ENCODE results near the gene PXYLP1. TPM values are rescaled to one million over a fixed set of nuclear protein-coding genes. Genes with fewer than 3 reads are reported as not detected.

The PXYLP1 gene
- total RNA-seq, 1 donor from 2014 or later: 0.34 TPM

DNA sequence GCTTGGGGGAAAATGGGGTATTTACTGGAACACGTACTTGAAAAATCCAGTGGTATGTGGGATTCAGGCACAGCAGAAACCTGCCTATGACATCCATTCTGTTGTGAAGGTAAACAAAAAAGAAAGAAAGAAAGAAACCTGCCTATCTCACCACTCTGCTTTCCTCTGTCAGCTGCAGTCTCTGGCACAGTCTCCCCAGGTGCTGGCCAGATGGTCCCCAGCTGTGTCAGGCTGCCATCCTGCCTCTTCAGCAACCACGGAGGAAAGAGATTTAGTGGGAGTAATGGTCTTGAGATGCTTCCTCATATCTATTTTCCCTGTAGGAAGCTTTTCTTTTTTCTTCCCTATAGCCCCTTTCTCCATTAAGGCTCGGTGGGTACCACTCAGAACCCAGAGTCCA, 2.5 kb upstream of the PXYLP1 start:
- no peak for DNase-seq

GRCh38 chr3:141230293-141230692, 1.3 kb upstream of the PXYLP1 start:
- DNase-seq: no peak

GRCh38 chr3:141231952-141232823, 563 bp downstream of the PXYLP1 start:
- peak; percentile 7 for DNase-seq

GRCh38 chr3:141233457-141234161, 2.0 kb downstream of the PXYLP1 start:
- no peak for DNase-seq

DNA sequence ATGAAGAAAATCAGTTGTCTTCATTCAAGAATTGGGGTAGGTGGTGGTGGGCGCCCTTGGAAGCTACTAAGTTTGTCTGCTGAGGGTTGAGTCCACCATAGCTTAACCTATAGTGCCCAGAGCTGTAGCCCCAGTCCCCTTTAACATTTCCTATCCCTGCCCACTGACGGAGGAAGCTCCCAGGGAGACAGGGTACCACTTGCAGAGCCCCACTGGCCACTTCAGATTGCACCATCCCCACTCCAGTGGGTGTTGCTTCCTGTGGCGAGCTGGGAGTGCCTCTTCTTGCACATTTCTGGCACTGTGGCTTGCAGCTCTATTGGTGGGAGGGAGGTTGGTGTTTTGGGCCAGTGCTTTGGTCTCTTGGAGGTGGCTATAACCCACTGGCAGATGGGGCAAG, 2.7 kb downstream of the PXYLP1 start:
- no peak for DNase-seq

DNA sequence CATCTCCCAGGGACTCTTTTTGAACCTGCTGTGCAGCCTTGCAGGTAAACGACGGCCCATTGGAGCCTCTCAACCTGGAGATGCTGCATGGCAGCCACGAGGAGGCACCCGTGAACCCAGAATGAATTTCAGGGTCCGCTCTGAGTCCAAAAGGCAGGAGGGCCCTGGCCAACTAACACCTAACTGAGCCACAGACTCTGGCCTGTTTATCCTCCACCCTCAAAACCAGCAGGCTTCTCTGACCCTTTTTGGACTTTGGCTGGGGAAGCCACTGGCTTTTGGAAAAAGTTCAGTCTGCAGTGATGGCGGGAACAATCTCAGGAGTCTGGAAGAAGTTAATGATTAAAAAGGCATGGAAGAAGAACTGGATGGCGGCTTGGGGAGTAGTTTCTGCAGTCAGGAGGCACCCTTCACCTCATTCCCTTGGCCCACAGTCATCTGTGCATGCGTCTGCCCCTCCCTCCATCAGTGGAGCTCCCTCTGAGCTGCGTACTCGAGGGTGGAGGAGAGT, 4.1 kb downstream of the PXYLP1 start:
- no peak for DNase-seq

DNA sequence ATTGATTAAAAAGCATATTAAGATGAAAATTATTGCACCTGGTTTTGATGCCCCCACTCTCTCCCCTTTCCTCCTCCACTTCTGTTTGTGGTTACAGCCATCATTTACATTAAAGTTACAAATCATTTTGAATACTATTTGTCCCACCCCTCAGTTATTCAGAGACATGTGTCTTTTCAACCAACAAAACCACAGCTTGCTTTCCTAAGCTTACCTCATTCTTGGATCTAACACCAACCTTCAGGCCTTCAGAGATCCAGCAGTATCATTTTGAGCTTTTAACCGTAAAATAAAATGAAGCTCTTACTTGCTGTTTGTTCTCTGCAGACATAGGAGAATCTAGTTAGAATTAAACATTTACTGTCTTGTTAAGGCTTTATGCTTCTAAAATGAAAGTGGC, 4.7 kb downstream of the PXYLP1 start:
- DNase-seq: no peak

GRCh38 chr3:141237701-141238521, 6.3 kb downstream of the PXYLP1 start:
- no peak for DNase-seq

DNA sequence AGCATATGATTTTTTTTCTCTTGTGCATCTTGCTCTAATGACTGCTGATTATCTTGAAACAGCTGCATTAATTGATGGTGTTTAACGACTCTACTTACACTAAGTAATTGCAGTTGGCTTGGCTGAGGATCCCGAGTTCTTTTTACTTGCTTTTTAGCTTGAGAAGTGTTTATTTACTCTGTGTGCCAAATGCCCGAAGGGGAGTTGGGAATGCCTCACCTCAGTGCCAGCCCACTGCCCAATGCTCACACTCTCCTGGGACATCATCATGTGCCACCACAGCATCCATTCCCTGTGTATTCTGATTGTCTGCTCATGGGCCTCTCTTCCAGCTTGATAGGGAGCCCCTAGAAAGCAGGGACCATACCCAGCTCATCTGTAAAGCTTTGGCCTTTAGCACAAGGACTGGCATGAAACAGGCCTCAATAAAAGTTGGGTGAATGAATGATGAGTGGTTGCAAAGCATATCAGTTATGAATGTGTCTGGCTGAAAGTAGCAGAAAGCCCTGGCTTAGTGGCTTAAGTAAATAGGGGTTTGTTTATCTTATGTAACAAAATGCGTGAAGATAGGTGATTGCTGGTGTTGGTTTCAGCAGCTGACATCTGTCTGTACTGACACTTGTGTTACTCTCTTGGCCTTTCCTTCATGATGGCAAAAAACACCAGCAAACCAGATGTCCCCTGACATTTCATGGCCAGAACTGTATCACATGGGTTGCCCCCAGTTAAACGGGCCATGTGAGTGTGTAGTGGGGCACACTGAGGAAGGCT, 8.1 kb downstream of the PXYLP1 start:
- DNase-seq: no peak

DNA sequence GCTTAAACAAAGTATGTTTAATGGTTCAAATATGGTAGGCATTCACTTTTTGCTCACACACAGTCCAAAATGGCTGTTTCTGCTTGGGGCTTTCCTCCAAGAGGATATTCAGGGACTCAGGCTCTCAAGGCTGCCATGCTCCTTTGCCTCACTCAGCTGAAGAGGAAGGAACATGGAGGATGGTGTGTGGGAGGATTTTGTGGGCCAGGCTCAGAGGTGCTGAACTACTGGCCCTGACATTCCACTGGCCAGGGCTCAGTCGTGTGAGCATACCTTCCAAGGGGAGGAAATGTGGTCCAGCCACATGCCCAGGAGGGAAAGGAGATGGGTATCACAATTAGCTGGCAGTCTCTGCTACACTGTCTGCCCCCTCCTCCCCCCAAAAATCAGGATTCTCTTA, 8.7 kb downstream of the PXYLP1 start:
- no peak for DNase-seq

GRCh38 chr3:141240687-141241615, 9.3 kb downstream of the PXYLP1 start:
- DNase-seq: no peak

DNA sequence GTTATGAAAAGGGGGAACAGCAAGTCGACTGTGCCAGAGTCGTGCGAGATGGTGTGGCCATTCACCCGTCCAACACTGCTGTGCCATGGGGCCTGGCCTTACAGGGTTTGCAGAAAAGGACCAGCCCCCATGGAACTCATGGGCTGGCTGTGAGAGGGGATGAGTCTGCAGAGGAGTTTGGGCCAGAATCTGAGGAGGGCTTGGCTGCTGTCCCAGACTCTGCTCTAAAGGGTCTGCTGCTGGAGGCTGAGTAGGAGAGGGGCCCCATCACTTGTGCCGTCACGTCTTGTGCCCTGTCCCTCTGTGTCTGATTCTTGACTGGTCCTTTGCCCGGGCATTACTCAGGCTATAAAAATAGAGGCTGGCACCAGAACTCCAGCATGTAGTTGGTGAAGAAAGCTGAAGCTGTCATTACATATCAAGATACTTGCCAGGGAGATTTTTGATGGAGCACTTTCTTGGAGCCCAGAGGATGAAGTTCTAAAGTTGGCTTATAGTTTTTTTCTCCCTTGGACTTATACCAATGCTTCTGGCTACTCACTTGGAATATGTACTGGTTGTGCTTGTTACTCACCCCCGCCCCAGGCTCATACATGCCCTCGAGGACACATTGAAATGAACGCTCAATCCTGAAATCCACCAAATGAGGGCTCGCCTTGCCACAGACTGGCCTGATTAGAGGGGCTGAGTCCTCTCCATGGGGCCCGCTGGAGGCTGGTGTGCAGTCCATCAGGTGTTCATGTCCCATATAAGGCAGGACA, 10.2 kb downstream of the PXYLP1 start:
- no peak for DNase-seq

GRCh38 chr3:141242377-141243092, 10.9 kb downstream of the PXYLP1 start:
- DNase-seq: no peak

- no peak for DNase-seq
Observed at GRCh38 chr3:141243271-141243707, 11.7 kb downstream of the PXYLP1 start.

DNA sequence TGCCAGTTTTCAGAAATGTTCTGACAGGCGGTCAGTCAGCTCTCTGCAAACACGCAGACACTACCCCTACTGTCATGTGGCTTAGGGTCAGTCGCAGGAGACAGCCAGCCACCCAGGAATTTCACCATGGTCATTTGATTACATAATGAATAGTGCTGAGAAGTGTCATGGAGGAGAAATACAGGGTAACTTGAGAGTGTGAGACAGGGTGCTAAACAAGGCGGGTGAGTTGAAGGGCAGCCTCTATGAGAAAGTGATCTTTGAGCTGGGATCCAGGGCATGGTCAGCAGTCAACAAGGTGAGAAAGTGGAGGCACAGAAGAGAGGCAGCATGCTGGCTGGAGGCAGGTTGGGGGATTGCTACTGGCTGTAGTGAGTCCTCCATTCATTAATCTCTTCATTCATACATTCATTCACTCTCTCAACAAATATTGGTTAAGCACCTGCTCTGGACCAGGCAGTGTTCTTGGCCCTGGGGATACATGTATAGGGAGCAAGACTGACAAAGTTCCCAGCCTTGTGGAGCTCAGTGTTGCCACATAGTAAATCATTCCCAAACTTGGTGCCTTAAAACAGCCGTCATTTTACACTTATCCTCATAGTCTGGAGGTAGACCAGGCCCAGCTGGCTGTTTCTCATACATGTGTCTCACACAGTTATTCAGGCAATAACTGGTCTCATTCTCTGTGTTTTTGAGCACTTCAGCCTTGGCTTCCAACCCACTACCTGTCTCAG, 14.8 kb downstream of the PXYLP1 start:
- DNase-seq: no peak

DNA sequence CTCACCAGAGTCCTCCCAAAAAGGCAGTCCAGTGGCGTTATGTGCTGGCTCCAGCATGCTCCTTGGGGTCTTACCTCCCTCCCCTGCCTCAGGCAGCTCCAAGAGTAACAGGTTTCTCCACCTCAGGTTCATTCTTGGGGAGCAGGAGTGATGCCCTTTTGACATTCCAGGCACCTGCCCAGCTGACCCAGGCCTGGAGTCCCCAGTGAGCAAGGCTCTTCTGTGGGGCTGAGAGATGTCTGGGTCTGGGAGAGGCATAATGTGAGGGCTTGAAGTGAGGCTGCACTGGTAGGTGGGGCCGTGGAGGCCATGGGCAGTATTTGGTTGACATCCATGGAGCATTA, 15.3 kb downstream of the PXYLP1 start:
- DNase-seq: no peak

GRCh38 chr3:141248064-141248463, 16.4 kb downstream of the PXYLP1 start:
- DNase-seq: no peak

DNA sequence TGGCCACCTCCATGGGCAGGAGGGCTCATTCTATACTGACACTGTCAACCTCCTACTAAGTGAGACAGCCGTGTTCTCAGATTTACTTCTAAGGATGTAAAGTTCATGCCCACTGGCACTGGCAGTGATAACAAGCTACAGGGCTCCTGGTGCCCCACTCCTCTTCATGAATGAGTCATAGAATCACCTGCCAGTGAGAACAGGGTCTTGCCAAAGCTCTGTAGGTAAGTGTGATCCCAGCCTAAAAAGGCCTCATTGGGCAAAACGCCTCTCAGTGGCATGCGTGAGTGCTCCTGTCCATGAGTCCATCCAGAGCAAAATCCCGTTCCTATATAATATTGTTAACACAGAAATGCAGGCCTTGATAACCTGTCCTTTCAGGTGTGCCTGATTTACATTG, 17.4 kb downstream of the PXYLP1 start:
- no peak for DNase-seq

DNA sequence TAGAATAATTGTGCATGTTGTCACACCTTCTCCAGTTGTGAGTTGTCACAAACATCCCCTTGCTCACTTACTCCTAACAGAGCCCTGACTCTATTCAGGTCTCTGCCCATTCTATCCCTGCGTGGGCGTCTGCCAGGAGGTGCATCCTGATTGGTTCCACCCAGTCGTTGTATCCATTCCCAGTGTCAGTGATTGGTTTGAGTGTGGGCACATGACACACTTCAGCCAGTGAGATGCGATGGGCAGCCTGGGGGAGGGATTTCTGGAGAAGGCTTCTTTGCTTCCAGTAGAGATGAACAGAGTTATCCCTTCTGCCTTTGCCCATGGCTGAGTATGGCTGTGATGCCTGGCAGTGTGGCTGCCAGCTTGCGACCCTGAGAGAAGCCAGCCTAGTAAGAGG, 18.7 kb downstream of the PXYLP1 start:
- DNase-seq: no peak

Data from dermis blood vessel endothelial cell (primary cell).